ENCODE data around the gene GFPT2. TPM values are rescaled to one million over a fixed set of nuclear protein-coding genes. Genes with fewer than 3 reads are reported as not detected.
"Not testable (repeated sequence)": the region's sequence is repeated elsewhere in the genome, so short reads cannot be mapped to it uniquely, and the experiment has no call there.

The GFPT2 gene
- total RNA-seq, 1 experiment from 2014 or later: 13.9 TPM

DNA sequence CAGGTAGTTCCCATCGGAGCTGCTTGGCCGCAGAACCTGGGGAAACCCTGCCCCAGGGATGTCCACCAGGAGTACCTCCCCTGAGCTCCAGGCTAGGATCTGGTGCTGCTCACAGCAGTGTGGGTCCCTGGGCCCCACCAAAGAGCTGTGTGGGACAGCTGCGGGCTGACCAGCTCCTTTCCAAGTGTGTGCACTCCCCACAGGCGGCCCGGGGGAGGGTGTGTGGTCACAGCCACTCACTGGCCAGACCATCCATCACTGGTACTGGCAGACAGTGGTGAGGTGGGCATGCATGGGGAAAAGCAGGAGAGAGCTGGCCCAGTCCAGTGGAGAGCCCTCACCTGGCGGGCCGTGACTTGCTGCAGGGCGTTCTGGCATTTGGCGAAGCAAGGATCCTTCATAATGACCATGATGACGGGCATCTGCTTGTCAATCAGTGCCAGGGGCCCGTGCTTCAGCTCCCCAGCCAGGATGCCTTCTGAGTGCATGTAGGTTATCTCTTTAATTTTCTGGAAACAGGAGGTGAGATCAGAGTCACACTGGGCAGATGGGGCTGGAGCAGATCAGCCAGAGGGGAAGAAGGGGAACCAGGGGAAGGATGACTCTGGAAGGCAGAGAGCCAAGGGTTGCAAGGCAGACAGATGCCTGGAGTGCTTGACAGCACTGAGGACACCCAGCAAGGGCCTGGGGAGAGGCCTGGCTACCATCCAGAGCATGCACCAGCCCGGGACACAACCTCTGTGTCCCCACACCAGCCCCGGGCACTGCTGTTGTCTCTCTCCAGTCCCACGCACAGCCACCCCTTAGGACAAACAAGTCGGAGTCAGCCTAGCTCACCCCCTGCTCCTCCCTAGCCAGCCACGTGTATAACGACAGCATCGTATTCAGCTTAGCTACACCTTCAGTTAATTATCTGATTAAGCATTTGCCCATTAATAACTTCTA lies 48.4 kb downstream of the GFPT2 start:
- DNase-seq (ENCODE audit: low read depth): no peak

- no peak for DNase-seq (ENCODE audit: low read depth)
Observed at GRCh38 chr5:180304016-180304292, 49.2 kb downstream of the GFPT2 start.

GRCh38 chr5:180303226-180304015 lies 49.7 kb downstream of the GFPT2 start:
- no peak for DNase-seq (ENCODE audit: low read depth)

DNA sequence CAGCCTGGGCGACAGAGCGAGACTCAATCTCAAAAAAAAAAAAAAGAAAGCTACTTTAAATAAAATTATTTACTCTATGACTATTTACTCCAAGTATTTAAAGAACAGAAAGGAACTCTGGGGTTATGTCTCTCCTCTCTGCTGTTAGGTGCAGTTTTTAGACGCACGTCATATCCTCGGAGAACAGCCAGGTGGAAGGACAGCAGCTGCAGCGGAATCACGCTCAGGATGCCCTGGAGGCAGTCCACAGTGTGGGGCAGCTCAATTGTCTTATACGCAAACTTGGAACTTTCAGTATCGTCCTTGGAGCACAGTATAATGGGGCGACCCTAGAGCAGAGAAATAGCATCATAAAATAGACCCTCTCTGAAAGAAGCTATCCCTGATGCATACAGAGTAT lies 50.9 kb downstream of the GFPT2 start:
- DNase-seq (ENCODE audit: low read depth): no peak

- DNase-seq (ENCODE audit: low read depth): no peak
Observed at GRCh38 chr5:180301253-180301652, 51.9 kb downstream of the GFPT2 start.

DNA sequence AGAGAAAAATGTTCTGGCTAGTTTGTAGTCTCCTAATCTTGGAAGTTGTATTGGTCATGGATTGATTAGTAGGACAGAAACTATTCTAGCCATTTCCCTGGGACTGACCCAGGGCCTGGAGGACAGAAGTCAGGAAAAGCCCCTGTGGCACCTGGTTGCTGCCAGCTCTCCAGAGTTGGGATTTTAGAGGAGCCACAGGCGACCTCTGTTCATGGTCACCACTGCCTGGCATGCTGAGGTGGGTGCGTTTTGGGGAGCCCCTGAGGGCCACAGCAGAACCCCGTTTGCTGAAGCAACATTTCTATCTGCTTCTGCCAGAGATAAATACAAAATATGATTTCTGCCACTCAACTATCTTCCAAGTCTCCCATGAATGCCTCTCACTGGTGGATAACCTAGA lies 53.6 kb downstream of the GFPT2 start:
- no peak for DNase-seq (ENCODE audit: low read depth)

- not testable (repeated sequence) for DNase-seq (ENCODE audit: low read depth)
Observed at GRCh38 chr5:180299014-180299413, 54.1 kb downstream of the GFPT2 start.

DNA sequence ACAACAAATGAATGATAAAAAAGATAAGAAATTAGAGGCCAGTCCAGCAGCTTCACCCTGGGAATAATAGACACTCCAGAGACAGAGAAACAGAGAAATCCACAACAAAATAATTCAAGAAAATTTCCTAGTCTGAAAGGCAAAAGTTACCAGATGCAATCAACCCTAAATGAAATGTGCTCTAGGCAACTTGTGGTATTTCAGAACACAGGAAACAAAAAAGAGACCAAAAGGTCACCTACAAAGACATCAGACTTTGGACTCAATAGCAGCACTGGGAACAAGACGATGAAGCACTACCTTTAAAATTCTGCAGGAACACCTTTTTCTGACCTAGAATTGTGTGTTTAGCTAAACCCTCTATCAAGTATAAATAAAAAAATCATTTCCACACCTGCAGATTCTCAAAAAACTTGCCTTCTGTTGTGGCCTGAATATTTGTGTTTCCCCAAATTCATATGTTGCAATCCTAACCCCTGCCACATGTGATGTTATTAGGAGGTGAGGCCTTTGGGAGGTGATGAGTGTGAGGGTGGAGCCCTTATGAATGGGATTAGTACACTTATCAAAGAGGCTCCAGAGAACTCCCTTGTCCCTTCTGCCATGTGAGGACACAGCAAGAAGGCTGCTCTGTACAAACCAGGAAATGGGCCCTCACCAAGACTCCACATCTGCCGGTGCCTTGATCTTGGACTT lies 55.4 kb downstream of the GFPT2 start:
- DNase-seq (ENCODE audit: low read depth): peak; percentile 21

- DNase-seq (ENCODE audit: low read depth): no peak
Observed at GRCh38 chr5:180296771-180297170, 56.4 kb downstream of the GFPT2 start.

DNA sequence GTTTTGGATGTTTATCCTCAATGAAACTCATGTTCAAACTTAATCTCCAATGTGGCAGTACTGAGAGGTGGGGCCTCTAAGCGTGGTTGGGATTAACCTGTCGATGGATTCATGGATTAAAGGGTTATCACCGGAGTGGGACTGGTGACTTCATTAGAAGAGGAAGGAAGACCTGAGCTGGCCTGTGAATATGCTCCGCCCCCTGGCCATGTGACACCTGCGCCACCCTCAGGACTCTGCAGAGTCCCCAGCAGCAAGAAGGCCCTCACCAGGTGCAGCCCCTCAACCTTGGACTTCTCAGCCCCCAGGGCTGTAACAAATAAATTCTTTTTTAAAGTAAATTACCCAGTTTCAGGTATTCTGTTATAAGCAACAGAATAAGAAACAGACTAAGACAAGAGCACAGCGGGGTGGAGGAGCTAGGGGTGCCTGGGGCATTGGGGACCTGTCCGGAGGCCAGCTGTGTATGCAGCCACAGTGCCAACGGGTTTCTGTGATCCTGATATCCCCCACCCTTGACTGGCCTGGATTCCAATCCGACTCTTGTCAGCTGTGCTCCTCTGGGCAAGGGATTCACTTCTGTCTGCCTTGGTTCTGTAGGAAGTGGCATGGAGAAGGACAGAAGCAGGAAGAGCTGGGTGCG lies 58.1 kb downstream of the GFPT2 start:
- no peak for DNase-seq (ENCODE audit: low read depth)

- DNase-seq (ENCODE audit: low read depth): no peak
Observed at GRCh38 chr5:180294411-180294810, 58.7 kb downstream of the GFPT2 start.

DNA sequence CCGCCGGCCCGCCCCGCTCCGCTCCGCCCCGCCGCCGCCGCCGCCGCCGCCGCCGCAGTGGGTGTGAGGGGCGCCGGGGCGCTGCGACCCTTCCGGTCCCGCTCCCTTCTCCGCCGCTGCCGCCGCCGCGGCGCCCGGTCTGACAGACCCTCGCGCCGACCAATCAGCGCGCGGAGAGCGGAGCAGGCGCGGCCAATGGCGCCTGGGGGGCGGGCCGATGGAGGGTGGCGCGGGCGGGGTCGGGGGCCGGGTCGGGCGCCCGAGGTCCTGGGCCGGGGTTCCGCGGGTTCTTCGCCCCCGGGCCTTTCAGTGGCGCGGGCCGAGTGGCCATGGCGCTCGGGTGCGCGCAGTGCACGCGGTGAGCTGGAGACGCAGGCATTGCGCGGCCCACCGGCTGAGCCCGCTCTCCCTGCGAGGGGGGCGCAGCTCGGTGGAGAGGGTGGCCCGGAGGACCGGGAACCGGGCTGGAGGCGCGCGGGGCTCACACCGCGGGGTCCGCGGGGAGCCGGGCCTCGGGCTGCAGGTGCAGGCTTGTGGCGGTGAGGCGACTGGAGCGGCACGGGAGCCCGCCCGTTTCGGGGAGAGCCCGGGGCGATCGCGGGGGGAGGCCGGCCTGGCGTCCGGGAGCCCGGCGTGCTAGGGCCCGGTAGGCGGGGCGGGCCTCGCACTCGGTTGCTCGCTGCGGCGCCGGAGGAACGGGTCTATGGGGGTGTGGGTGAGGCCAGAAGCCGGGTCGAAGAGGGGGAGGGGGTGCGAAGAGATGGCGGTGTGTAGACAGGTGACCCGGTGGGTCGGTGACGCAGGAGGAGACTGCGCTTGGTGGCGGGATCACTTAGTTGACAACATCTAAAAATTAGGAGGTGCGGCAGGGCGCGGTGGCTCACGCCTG lies 60.9 kb downstream of the GFPT2 start, which contains the start of gene MAPK9:
MAPK9 (minus strand) TSS at position 141 of the 889 bp plus-strand sequence. CDS start 11,522 bp downstream, outside the sequence.
- peak; percentile 73 for DNase-seq (ENCODE audit: low read depth)

DNA sequence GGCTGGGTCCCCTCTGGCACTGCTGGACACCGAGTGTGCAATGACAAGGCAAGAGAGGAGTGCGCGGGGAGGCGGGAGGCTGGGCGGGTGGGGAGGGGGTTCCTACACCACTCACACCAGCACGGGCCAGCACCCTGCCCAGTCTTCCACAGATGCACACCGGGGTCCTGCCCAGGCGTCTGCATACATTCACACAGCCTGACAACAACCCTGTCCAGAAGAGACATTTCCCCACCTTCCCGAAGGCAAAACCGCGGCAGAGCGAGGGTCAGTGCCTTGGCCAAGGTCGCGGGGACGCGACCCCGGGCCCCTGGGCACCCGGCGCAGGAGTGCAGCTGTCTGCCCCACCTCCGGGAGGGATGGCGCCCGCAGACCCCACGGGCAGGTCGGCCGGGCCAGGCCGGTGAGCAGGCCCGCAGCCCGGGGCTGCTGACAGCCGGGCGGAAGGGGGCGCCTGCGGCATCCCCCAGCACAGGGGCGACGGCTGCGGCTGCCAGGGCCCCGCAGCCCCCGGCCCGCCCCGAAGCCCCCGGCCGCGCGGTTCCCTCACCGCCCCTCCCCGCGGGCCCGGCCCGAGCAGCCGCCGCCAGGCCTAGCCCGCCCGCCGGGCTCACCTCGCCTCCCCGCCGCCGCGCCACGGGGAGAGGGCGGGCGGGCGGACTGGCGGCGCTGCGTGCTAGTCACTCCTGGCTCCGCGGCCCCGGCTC lies 61.7 kb downstream of the GFPT2 start:
- peak; percentile 9 for DNase-seq (ENCODE audit: low read depth)

GRCh38 chr5:180290568-180291233 lies 62.4 kb downstream of the GFPT2 start:
- no peak for DNase-seq (ENCODE audit: low read depth)

- DNase-seq (ENCODE audit: low read depth): no peak
Observed at GRCh38 chr5:180289966-180290365, 63.2 kb downstream of the GFPT2 start.

DNA sequence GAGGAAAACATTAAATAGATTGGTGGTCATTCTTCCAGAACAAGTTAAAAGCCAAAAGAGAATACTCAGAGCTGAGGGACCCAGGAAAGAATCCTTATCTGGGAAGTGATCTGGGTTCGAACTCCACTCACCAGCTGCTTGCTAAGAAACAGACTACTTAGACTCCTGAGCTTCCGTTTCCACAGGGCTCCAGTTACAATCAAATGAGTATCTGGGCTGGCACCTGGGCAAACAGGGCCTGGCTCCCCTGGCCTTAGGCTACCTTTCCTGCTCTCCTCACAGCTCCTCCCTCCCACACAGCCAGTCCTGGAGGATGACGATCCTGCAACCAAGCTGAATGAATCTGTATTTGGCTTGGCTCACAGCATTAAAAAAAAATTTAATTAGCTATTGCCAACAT lies 63.7 kb downstream of the GFPT2 start:
- no peak for DNase-seq (ENCODE audit: low read depth)

DNA sequence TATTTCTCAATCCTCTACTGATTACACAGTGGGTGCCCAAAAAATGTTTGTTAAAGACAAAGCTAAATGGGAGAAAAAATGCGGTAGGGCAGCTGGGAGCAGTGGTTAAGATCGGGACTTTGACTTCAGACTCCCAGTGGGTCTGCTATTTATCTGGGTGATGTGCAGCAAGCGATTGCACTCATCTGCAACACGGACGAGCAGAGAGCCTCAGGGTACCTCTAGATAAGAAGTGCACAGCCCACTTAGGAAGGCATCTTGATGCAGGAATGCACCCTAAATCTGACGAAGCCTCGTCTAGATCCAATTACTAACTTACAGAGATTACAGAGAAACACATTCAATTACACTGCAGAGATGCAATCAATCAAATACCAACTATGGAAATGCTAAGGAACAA lies 65.3 kb downstream of the GFPT2 start:
- no peak for DNase-seq (ENCODE audit: low read depth)

DNA sequence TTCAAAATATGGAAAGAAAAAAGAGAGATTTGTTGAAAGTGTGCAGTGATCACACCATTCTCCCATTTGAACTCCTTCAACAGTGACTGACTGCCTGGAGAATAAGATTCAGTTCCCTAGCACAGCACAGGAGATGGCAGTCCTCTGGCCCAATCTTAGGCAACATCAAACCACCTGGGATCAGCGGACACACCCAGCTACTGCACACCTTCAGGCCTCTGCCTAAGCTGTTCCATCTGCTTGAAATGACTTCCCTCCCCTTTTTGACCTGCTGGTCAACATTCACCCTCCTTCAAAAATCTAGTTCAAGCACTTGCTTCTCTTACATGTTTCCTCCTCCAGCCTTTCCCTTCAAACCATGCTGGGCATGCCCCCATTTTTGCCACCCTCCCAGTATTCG lies 65.7 kb downstream of the GFPT2 start:
- DNase-seq (ENCODE audit: low read depth): no peak

GRCh38 chr5:180284149-180284548 lies 69.0 kb downstream of the GFPT2 start:
- no peak for DNase-seq (ENCODE audit: low read depth)

All from RPMI7951 (cell line).